Rectal smooth muscle tissue (tissue), 1 donor: ENCODE data around the gene CHD6.
A peak's percentile ranks its signal among the peaks of the same experiment; 100 is the strongest.

ENCODE experiments used
- H3K27ac ChIP-seq: one replicate; pipeline ENCODE4 v1.7.0; 2013; ENCODE audit warnings: low read depth, low read length, inconsistent platforms
- H3K27me3 ChIP-seq: one replicate; pipeline ENCODE4 v1.7.0; 2013; ENCODE audit warnings: low read length; ENCODE audit not compliant: control insufficient read depth, insufficient read depth
- H3K36me3 ChIP-seq: one replicate; pipeline ENCODE4 v1.7.0; 2013; ENCODE audit warnings: low read length; ENCODE audit not compliant: control insufficient read depth, insufficient read depth
- H3K4me1 ChIP-seq: one replicate; pipeline ENCODE4 v1.7.0; 2013; ENCODE audit warnings: low read length; ENCODE audit not compliant: control insufficient read depth, insufficient read depth
- H3K4me3 ChIP-seq: one replicate; pipeline ENCODE4 v1.7.0; 2013; ENCODE audit warnings: low read length
- H3K9ac ChIP-seq: one replicate; pipeline ENCODE4 v1.7.0; 2013; ENCODE audit warnings: low read length

CHD6 gene

GRCh38 chr20:41617059-41617901 is 897 bp downstream of the CHD6 start:
- peaks cover 11% of the 10 kb centered on the region for H3K4me1 ChIP-seq

GRCh38 chr20:41616228-41616627 is 1.9 kb downstream of the CHD6 start:
- Histone ChIP-seq H3K36me3 (no peaks in the 10 kb centered on the region), H3K4me1 (peaks cover 11% of the 10 kb centered on the region), H3K27me3 (no peaks in the 10 kb centered on the region), H3K27ac (no peak overlapping the region), H3K4me3 (no peak overlapping the region), H3K9ac (no peak overlapping the region)

More at GRCh38 chr20:41617059-41617901, 897 bp downstream of the CHD6 start:
- no peaks in the 10 kb centered on the region for H3K36me3 ChIP-seq
- H3K27me3 ChIP-seq: no peaks in the 10 kb centered on the region
- H3K4me3 ChIP-seq: peak overlapping the region; percentile 78
- H3K27ac ChIP-seq: peak overlapping the region; percentile 27
- no peak overlapping the region for H3K9ac ChIP-seq

GRCh38 chr20:41615676-41616075 is 2.5 kb downstream of the CHD6 start:
- Histone ChIP-seq H3K4me3 (no peak overlapping the region), H3K4me1 (peaks cover 11% of the 10 kb centered on the region), H3K36me3 (no peaks in the 10 kb centered on the region), H3K27ac (no peak overlapping the region), H3K27me3 (no peaks in the 10 kb centered on the region), H3K9ac (no peak overlapping the region)

- Histone ChIP-seq H3K9ac (no peak overlapping the region), H3K27ac (no peak overlapping the region), H3K36me3 (no peaks in the 10 kb centered on the region), H3K27me3 (no peaks in the 10 kb centered on the region), H3K4me3 (no peak overlapping the region), H3K4me1 (peaks cover 11% of the 10 kb centered on the region)
These were observed 3.1 kb downstream of the CHD6 start for GRCh38 chr20:41615110-41615509.

- peaks cover 11% of the 10 kb centered on the region for H3K4me1 ChIP-seq
- no peak overlapping the region for H3K4me3 ChIP-seq
- no peak overlapping the region for H3K27ac ChIP-seq
These were observed 4.9 kb downstream of the CHD6 start for GRCh38 chr20:41613321-41613720.

GRCh38 chr20:41609474-41609873 is 8.7 kb downstream of the CHD6 start:
- Histone ChIP-seq H3K27me3 (no peaks in the 10 kb centered on the region), H3K4me1 (no peaks in the 10 kb centered on the region), H3K36me3 (no peaks in the 10 kb centered on the region), H3K27ac (no peak overlapping the region), H3K9ac (no peak overlapping the region), H3K4me3 (no peak overlapping the region)

More at GRCh38 chr20:41613321-41613720, 4.9 kb downstream of the CHD6 start:
- H3K36me3 ChIP-seq: no peaks in the 10 kb centered on the region
- no peaks in the 10 kb centered on the region for H3K27me3 ChIP-seq
- no peak overlapping the region for H3K9ac ChIP-seq

DNA sequence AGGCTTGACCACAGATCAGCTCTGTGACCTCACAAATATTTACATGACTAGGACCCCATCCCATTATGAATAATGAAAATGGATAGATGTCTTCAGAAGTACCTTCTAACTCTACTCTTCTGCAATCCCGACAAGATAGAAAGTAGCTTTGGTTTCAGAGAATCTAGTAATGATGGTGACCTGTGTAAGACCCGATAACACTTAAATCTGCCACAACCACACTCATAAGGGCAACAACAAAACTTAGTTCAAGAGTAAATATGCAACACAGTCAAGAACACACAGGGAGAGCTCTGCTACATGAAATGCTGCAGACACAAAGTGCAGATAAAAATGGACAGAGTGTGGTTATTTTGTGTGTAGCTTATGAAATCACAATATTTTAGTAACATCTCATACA is 9.6 kb downstream of the CHD6 start:
- H3K9ac ChIP-seq: no peak overlapping the region
- H3K4me1 ChIP-seq: no peaks in the 10 kb centered on the region
- no peaks in the 10 kb centered on the region for H3K36me3 ChIP-seq
- no peak overlapping the region for H3K27ac ChIP-seq
- no peaks in the 10 kb centered on the region for H3K27me3 ChIP-seq
- no peak overlapping the region for H3K4me3 ChIP-seq

DNA sequence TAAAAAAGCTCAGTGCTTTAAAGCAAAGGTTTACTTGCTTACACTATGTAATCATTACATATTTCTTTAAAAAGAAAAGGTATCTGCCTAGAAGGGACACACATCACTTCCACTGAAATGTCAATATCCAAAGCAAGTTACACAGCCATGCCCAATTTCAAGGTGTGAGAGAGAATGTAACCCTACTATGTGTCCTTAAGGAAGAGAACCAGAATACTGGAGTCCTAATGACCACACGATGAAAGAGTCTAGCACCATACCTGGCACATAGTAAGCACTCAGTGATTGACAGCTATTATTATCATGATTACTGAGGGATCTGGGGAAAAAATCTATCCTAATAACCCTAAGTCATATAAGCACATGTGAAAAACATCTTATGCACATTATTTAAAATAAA is 10.4 kb downstream of the CHD6 start:
- no peaks in the 10 kb centered on the region for H3K36me3 ChIP-seq
- no peak overlapping the region for H3K27ac ChIP-seq
- no peak overlapping the region for H3K9ac ChIP-seq
- no peaks in the 10 kb centered on the region for H3K4me1 ChIP-seq
- no peaks in the 10 kb centered on the region for H3K27me3 ChIP-seq
- no peak overlapping the region for H3K4me3 ChIP-seq

DNA sequence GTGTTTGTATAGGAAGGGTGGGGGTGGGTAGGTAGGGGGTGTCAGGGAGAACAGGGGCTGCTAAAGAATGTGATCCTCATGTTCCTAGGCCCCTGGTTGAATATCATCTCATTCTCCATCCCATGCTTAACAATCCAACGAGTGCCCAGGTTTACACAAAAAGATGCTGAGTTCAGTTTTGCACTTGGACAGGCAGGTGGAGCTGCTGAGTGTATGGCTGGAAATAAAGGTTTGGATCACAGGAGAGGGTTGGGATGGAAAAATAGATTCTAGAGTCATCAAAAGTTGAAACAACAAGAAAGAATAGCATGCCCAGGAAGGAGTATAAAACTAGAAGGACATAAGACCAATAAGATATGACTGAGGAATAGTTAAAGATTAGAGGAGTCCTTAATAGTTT is 14.2 kb downstream of the CHD6 start:
- H3K9ac ChIP-seq: no peak overlapping the region
- H3K27me3 ChIP-seq: no peaks in the 10 kb centered on the region
- no peaks in the 10 kb centered on the region for H3K36me3 ChIP-seq
- H3K4me1 ChIP-seq: no peaks in the 10 kb centered on the region
- H3K27ac ChIP-seq: no peak overlapping the region
- no peak overlapping the region for H3K4me3 ChIP-seq

DNA sequence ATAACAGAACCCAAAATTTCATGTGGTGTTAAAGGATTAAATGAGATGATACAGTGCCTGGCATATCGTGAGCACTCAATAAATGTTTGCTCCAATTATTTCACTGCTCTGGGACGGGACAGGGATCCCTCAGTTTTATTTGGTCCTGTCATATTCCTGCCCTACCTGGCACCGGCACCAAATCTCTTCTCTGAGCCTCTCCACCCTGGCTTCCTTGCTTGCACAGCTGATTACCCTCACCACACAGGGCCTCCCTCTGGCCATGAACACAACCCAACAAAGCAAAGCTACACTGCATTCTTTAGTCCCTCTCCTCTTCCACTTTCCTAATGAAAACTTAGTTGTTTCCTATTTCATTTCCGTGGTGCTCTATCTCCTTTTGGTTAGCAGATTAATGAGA is 16.4 kb downstream of the CHD6 start:
- H3K4me1 ChIP-seq: no peaks in the 10 kb centered on the region
- H3K4me3 ChIP-seq: no peak overlapping the region
- no peak overlapping the region for H3K27ac ChIP-seq
- H3K36me3 ChIP-seq: no peaks in the 10 kb centered on the region
- no peak overlapping the region for H3K9ac ChIP-seq
- H3K27me3 ChIP-seq: no peaks in the 10 kb centered on the region

DNA sequence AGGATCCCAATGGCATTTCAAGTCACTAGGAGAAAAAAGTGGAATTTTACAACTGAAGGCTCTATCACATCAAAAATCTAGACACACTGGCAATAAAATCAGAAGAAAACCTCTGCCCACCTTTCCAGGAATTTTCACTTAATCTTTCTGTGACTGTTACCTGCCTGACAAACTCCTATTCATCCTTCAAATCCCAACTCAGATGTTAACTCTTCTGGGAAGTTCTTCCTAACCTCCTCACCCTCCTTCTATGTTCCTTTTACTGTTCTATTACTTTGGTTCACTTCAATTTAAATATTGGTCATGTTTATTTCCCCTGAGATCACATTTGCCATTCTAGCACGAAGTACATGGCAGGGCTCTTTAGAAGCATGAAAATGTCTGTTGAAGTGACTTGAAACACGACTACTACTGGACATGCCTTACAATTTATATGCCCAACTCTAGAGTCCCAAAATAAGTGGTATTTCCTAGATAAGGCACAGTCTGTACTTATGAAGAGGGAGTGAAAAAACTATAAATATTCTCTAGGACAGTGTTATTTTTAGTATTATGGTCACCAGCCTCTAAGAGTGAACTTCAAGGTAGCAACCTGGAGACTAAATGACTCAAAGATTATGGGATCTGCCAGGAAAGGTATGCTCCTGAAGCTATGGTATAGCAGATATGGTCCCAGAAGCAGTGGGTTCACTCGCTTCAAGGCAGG is 17.1 kb downstream of the CHD6 start:
- Histone ChIP-seq H3K27me3 (no peaks in the 10 kb centered on the region), H3K4me1 (no peaks in the 10 kb centered on the region), H3K27ac (no peak overlapping the region), H3K36me3 (no peaks in the 10 kb centered on the region), H3K9ac (no peak overlapping the region), H3K4me3 (no peak overlapping the region)

DNA sequence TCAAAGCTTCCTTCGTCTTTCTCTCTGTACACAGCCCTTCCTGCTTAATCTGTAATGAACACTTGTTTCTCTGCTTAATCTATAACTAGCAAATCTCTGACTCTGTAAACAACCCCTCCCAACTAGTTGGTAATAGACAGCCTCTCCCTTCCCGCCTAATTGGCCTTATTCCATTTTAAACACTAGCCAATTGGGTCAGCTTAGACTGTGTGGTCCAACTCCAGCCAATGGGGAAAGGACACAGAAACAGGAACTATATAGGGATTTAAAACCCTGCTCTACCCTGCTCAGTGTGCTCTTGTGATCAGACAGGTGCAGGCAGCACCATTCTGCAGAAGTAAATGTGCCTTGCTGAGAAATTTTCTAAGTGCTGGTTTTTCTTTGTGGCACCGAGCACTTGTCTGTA is 18.5 kb downstream of the CHD6 start:
- Histone ChIP-seq H3K4me3 (no peak overlapping the region), H3K9ac (no peak overlapping the region), H3K36me3 (no peaks in the 10 kb centered on the region), H3K27ac (no peak overlapping the region), H3K4me1 (no peaks in the 10 kb centered on the region), H3K27me3 (no peaks in the 10 kb centered on the region)

DNA sequence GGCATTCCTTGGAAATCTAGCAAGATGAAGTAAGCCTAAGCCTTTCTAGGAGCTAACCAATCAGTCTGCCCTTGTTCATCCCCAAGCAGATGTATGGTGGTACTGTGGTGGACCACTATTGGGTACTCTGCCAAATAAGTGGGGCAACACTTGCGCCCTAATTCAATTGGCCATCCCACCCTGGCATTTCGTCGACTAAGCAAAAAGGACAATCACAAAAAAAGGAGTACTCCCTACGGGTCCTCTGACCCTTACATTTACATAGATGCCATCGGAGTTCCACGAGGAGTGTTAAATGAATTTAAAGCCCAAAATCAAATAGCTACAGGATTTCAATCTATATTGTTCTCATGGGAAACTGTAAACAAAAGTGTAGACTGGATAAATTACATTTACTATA is 19.5 kb downstream of the CHD6 start:
- H3K36me3 ChIP-seq: no peaks in the 10 kb centered on the region
- no peak overlapping the region for H3K4me3 ChIP-seq
- H3K27ac ChIP-seq: no peak overlapping the region
- no peaks in the 10 kb centered on the region for H3K4me1 ChIP-seq
- H3K27me3 ChIP-seq: no peaks in the 10 kb centered on the region
- H3K9ac ChIP-seq: no peak overlapping the region
